Gastrocnemius medialis (tissue), 4 donors: Measurements from ENCODE around the gene PYGO2. TPM values are rescaled to one million over a fixed set of nuclear protein-coding genes. Genes with fewer than 3 reads are reported as not detected.

Source experiments
- ATAC-seq, 2 donors: fragments of 150-250 bp; one replicate each; pipeline ENCODE4 v1.9.1; 2016
- DNase-seq, 2 donors: peaks; one replicate each; pipeline ENCODE4 v3.0.0-alpha.2; 2019
- H3K27ac ChIP-seq, 4 donors: fragments of 200-600 bp; sonication (generic); 1 replicate in 1 of 4; 2 replicates in 3 of 4; pipeline ENCODE4 v1.5.1; 2016 to 2018; ENCODE audit warnings: mild to moderate bottlenecking in 2 of 4, moderate library complexity in 1 of 4
- H3K27me3 ChIP-seq, 3 donors: fragments of 200-600 bp; sonication (generic) in 2 of 3; 1 replicate in 1 of 3; 2 replicates in 2 of 3; pipeline versions ENCODE4 v1.5.1 to v1.6.0; 2016 to 2019; ENCODE audit warnings: mild to moderate bottlenecking in 1 of 3, moderate library complexity in 1 of 3
- H3K36me3 ChIP-seq, 2 donors: fragments of 200-600 bp; sonication (generic) in 1 of 2; one replicate each; pipeline ENCODE4 v1.5.1; 2017 to 2018
- H3K4me1 ChIP-seq, 2 donors: fragments of 200-600 bp; sonication (generic) in 1 of 2; one replicate each; pipeline ENCODE4 v1.5.1; 2016 to 2017; ENCODE audit warnings: mild to moderate bottlenecking in 2 of 2
- H3K4me3 ChIP-seq, 4 donors: fragments of 200-600 bp; sonication (generic) in 3 of 4; 1 replicate in 1 of 4; 2 replicates in 3 of 4; pipeline ENCODE4 v1.5.1; 2016 to 2019; ENCODE audit warnings: mild to moderate bottlenecking in 2 of 4
- H3K9me3 ChIP-seq, 3 donors: fragments of 200-600 bp; sonication (generic) in 2 of 3; 1 replicate in 1 of 3; 2 replicates in 2 of 3; pipeline ENCODE4 v1.5.1; 2016 to 2019
- POLR2A ChIP-seq, 2 donors: fragments of 450-650 bp; IDR thresholded peaks; one replicate each; pipeline ENCODE4 v1.6.1; 2017; ENCODE audit warnings: antibody characterized with exemption in 2 of 2, mild to moderate bottlenecking in 2 of 2, moderate library complexity in 2 of 2
- in situ Hi-C, 4 donors: fragments of 200-750 bp; cut with MboI; loops; one replicate each; pipeline versions ENCODE4 v1.15.0 to v1.8.0; 2017; ENCODE audit warnings: low sequenced_read_pairs in 4 of 4
- intact Hi-C: fragments of 100-400 bp; cut with DNase I; formaldehyde crosslinking; loops from one replicate; pipeline ENCODE4 v1.15.1; 2023; ENCODE audit warnings: low total_unique reads
- total RNA-seq, 4 donors: library from RNA; depleted of rRNA; stranded (reverse); fragments of >200 nt; gene quantifications; one replicate each; pipeline versions ENCODE4 v1.1.0 to v1.2.3, GENCODE V29; 2016
- TF ChIP-seq, protein P1 (sequence below), 5 experiments: fragments of 450-650 bp in 3 of 5; fragments of 200-600 bp in 2 of 5; sonication (generic) in 2 of 5; IDR thresholded peaks in 4 of 5; conservative IDR thresholded peaks in 1 of 5; 1 replicate in 4 of 5; 2 replicates in 1 of 5; pipeline ENCODE4 v1.5.1; 2016 to 2019; ENCODE audit warnings: antibody characterized with exemption in 5 of 5, mild to moderate bottlenecking in 3 of 5, moderate library complexity in 3 of 5

Gene PYGO2
- total RNA-seq, 4 donors from 2014 or later = 12.6 to 22.7 (median 17.8) TPM

DNA sequence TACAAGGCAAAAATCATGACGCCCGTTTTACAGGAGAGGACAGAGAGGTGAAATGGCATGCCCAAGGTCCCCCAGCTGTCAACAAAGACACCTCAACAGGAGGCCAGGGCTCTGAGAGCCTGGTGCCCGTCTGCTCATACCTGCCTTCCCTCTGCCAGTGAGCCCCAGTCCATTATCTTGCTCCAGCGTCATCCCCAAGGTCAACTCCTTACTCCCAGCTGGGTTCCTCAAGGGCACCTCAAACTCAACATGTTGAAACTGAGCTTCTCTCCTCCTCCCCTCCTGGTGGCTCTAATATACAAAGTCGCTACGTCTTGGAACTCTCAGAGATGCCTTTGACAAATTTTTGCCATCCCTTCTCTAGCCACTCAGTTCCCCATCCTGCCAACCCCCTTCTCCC, 8.9 kb downstream of the PYGO2 start:
- peaks cover 0 to 26% of the 10 kb centered on the region in 2 donors for H3K36me3 ChIP-seq
- intact Hi-C loops (no loop called here), in situ Hi-C loops (loop anchor here in 1 of 4 donors (25.0 kb wide), 1 partner anchor 110 kb away; the partner anchor contains the start of genes ADAM15 and EFNA4)
- peak overlapping the region in 2 of 4 donors; percentile 32 to 93 for H3K27ac ChIP-seq
- no peak overlapping the region for H3K4me3 ChIP-seq
- no peak for ATAC-seq
- no peak for DNase-seq
- no peaks in the 10 kb centered on the region for H3K9me3 ChIP-seq
- TF ChIP-seq POLR2A (IDR thresholded peaks at IDR 0.05) = no peak
- TF ChIP-seq, protein P1, sequence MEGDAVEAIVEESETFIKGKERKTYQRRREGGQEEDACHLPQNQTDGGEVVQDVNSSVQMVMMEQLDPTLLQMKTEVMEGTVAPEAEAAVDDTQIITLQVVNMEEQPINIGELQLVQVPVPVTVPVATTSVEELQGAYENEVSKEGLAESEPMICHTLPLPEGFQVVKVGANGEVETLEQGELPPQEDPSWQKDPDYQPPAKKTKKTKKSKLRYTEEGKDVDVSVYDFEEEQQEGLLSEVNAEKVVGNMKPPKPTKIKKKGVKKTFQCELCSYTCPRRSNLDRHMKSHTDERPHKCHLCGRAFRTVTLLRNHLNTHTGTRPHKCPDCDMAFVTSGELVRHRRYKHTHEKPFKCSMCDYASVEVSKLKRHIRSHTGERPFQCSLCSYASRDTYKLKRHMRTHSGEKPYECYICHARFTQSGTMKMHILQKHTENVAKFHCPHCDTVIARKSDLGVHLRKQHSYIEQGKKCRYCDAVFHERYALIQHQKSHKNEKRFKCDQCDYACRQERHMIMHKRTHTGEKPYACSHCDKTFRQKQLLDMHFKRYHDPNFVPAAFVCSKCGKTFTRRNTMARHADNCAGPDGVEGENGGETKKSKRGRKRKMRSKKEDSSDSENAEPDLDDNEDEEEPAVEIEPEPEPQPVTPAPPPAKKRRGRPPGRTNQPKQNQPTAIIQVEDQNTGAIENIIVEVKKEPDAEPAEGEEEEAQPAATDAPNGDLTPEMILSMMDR (IDR thresholded peaks at IDR 0.05 in 4 of 5, conservative IDR thresholded peaks at IDR 0.05 in 1 of 5) = no peak
- no peaks in the 10 kb centered on the region for H3K27me3 ChIP-seq
- H3K4me1 ChIP-seq = peaks cover 53% of the 10 kb centered on the region in 2 donors

DNA sequence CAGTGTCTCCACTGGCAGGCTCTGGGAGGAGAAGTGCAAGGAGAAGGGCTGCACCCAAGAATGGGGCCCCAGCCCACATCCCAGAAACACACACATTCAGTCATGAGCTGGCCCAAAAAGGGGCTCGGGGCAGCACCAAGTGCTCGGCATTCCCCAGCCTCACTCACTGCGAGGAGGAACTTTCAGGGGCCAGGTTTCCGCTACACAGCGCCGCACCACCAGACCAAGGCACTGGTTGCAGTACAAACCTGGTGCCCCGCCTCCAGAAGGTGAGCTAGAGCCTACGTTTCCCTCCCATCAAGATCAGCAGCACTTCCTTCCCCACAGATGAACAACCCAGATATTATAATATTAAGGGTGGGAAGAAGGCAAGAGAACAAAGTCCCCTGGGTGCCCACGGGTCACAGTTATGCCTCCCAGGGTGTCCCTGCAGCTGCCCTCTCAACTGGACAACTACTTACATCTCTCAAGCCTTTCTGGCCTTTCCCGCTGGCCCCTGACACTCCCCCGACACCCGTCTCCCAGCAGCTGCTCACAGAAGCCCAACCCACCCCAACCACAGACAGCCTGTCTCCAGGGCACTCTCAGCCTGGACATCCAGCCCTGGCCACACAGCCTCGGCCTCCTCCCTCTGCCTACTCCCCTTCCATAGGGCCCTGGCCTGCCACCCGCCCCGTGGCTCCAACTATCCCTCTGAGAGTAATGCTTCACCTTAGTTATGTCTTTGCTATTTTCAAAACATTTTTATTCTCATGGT, 9.5 kb downstream of the PYGO2 start:
- peak overlapping the region in 2 of 4 donors; percentile 27 to 93 for H3K27ac ChIP-seq
- H3K27me3 ChIP-seq = no peaks in the 10 kb centered on the region
- H3K36me3 ChIP-seq = peaks cover 0 to 31% of the 10 kb centered on the region in 2 donors
- no peak for TF ChIP-seq POLR2A (IDR thresholded peaks at IDR 0.05)
- TF ChIP-seq, protein P1 (IDR thresholded peaks at IDR 0.05 in 4 of 5, conservative IDR thresholded peaks at IDR 0.05 in 1 of 5) = no peak
- no peaks in the 10 kb centered on the region for H3K9me3 ChIP-seq
- H3K4me1 ChIP-seq = peaks cover 47% of the 10 kb centered on the region in 2 donors
- DNase-seq = no peak
- no peak for ATAC-seq
- intact Hi-C loops = no loop called here
- in situ Hi-C loops = loop anchor here in 1 of 4 donors (25.0 kb wide), 1 partner anchor 110 kb away; the partner anchor contains the start of genes ADAM15 and EFNA4
- no peak overlapping the region for H3K4me3 ChIP-seq

DNA sequence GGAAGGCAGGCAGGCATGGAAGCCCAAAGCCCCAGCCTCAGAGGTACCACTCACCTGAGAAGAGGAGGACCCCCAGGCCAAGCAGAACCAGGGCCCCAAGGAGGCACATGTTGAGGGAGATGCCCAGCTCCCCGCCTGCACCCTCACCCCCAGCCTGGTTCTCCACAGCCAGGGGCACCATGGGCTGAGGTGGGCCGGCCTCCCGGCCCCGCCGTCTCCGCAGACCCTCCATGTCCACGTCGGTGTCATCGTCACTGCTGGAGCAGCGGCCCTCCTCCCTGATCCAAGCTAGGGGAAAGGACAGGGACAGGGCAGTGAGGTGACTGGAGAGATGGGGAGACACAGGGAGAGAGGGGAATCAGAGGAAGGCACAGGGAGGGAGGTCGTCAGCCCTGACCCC, 13.5 kb downstream of the PYGO2 start:
- H3K4me1 ChIP-seq = peaks cover 16 to 21% of the 10 kb centered on the region in 2 donors
- H3K27me3 ChIP-seq = no peaks in the 10 kb centered on the region
- intact Hi-C loops = no loop called here
- H3K27ac ChIP-seq = no peak overlapping the region
- ATAC-seq (no peak), DNase-seq (no peak)
- H3K36me3 ChIP-seq = peaks cover 0 to 49% of the 10 kb centered on the region in 2 donors
- in situ Hi-C loops = no loop called here
- TF ChIP-seq POLR2A (IDR thresholded peaks at IDR 0.05) = no peak
- TF ChIP-seq, protein P1 (IDR thresholded peaks at IDR 0.05 in 4 of 5, conservative IDR thresholded peaks at IDR 0.05 in 1 of 5) = no peak
- no peaks in the 10 kb centered on the region for H3K9me3 ChIP-seq
- H3K4me3 ChIP-seq = no peak overlapping the region

DNA sequence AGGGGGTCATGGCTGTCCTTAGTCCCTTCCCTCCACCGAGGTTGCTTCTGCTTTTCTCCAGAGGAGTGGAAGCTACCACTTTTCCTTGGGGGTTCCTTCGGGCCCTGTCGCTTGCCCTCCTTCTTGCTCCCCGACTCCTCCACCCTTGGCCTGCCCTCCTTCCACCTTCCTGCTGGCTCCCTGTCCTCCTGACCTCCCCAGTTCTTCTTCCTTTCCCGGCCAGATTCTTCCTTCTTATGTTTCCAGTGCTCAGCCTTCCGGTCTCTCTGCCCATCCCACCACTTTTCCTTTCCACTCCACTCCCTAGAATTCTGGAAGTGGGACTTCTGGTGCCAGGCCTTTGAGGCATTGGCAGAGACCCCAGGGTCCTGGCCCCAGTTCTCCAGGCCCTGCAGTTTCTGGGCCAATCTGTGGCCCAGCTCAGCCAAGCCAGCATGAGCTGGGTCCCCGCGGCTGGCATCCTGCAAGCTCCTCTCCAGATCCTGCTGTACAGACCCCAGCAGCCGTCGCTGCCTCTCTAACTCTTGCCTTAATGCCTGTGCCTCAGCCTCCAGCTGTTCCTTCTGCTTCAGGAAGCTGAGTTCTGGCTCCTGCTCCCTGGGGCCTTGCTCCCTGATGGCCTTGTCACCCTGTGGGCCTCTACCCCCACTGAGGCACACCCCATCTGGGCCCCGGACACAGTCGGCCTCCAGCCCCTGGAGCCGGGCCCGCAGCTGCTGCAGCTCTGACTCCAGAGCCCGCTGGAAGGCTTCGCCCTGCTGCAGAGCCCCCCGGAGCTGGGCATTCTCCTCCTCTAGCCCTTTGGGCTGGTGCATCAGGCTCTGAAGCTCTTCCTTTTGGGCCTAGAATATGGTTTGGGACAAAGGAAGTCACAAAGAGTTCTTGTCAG, 15.4 kb downstream of the PYGO2 start:
- Histone ChIP-seq H3K9me3 (no peaks in the 10 kb centered on the region), H3K4me1 (peaks cover 2 to 9% of the 10 kb centered on the region in 2 donors), H3K27me3 (no peaks in the 10 kb centered on the region), H3K27ac (peak overlapping the region in 3 of 4 donors; percentile 3 to 68 (median 35)), H3K4me3 (no peak overlapping the region), H3K36me3 (peaks cover 0 to 45% of the 10 kb centered on the region in 2 donors)
- no peak for ATAC-seq
- TF ChIP-seq POLR2A (IDR thresholded peaks at IDR 0.05) = no peak
- TF ChIP-seq, protein P1 (IDR thresholded peaks at IDR 0.05 in 4 of 5, conservative IDR thresholded peaks at IDR 0.05 in 1 of 5) = no peak
- intact Hi-C loops (no loop called here), in situ Hi-C loops (no loop called here)
- no peak for DNase-seq
